KMS-11 (cell line): ENCODE results near the gene HHATL.

ENCODE experiments used
- H2AFZ ChIP-seq: fragments of 200-600 bp; sonication (generic); 2 replicates; pipeline ENCODE4 v1.6.1; 2016; ENCODE audit warnings: antibody characterized with exemption, mixed run types, low read depth
- H3K27ac ChIP-seq: fragments of 200-600 bp; sonication (generic); 2 replicates; pipeline ENCODE4 v1.6.1; 2016; ENCODE audit warnings: mild to moderate bottlenecking, mixed run types
- H3K27me3 ChIP-seq: fragments of 200-600 bp; sonication (generic); 2 replicates; pipeline ENCODE4 v1.6.1; 2017; ENCODE audit warnings: mild to moderate bottlenecking, low read depth, mixed run types, moderate library complexity; ENCODE audit not compliant: insufficient read depth
- H3K36me3 ChIP-seq: fragments of 200-600 bp; sonication (generic); 2 replicates; pipeline ENCODE4 v1.6.1; 2017; ENCODE audit warnings: mild to moderate bottlenecking, mixed run types; ENCODE audit not compliant: insufficient read depth
- H3K4me1 ChIP-seq: fragments of 200-600 bp; sonication (generic); 2 replicates; pipeline ENCODE4 v1.6.1; 2016; ENCODE audit warnings: mild to moderate bottlenecking, low read depth, mixed run types; ENCODE audit not compliant: poor library complexity, severe bottlenecking
- H3K4me2 ChIP-seq: fragments of 200-600 bp; sonication (generic); 2 replicates; pipeline ENCODE4 v1.7.0; 2016; ENCODE audit warnings: mild to moderate bottlenecking, mixed run types
- H3K4me3 ChIP-seq: fragments of 200-600 bp; sonication (generic); IDR thresholded peaks from 2 replicates; pipeline ENCODE4 v1.6.1; 2017; ENCODE audit warnings: low read depth, low read length, mixed read lengths; ENCODE audit not compliant: insufficient read depth
- H3K79me2 ChIP-seq: fragments of 200-600 bp; sonication (generic); 2 replicates; pipeline ENCODE4 v1.6.1; 2016; ENCODE audit warnings: low read depth, mixed run types; ENCODE audit not compliant: insufficient read depth
- H3K9ac ChIP-seq: fragments of 200-600 bp; sonication (generic); 2 replicates; pipeline ENCODE4 v1.6.1; 2016; ENCODE audit warnings: mild to moderate bottlenecking, mixed run types
- H4K20me1 ChIP-seq: fragments of 200-600 bp; sonication (generic); 2 replicates; pipeline ENCODE4 v1.6.1; 2016; ENCODE audit warnings: mild to moderate bottlenecking, mixed run types; ENCODE audit not compliant: insufficient read depth
- CTCF ChIP-seq: fragments of 200-600 bp; sonication (generic); conservative IDR thresholded peaks from 2 replicates; pipeline ENCODE4 v1.6.1; 2017; ENCODE audit warnings: low read depth, mild to moderate bottlenecking, antibody characterized with exemption, low read length, moderate library complexity, mixed read lengths

Gene HHATL

GRCh38 chr3:42665050-42665878, 37.3 kb downstream of the HHATL start:
- no peaks in the 10 kb centered on the region for H4K20me1 ChIP-seq
- H3K4me2 ChIP-seq, result no peak overlapping the region
- H3K27ac ChIP-seq, result no peak overlapping the region
- no peak overlapping the region for H3K9ac ChIP-seq
- H3K4me1 ChIP-seq, result no peaks in the 10 kb centered on the region
- TF ChIP-seq CTCF, result no peak
- no peaks in the 10 kb centered on the region for H3K36me3 ChIP-seq
- no peak overlapping the region for H2AFZ ChIP-seq
- no peaks in the 10 kb centered on the region for H3K27me3 ChIP-seq
- H3K79me2 ChIP-seq, result no peaks in the 10 kb centered on the region
- no peak overlapping the region for H3K4me3 ChIP-seq

- Histone ChIP-seq H3K9ac (no peak overlapping the region), H3K27me3 (no peaks in the 10 kb centered on the region), H3K27ac (no peak overlapping the region), H3K4me1 (no peaks in the 10 kb centered on the region), H3K79me2 (no peaks in the 10 kb centered on the region), H2AFZ (no peak overlapping the region), H3K4me3 (no peak overlapping the region), H3K36me3 (no peaks in the 10 kb centered on the region), H3K4me2 (no peak overlapping the region), H4K20me1 (no peaks in the 10 kb centered on the region)
- no peak for TF ChIP-seq CTCF
These were observed 38.2 kb downstream of the HHATL start for GRCh38 chr3:42664438-42664803.

- no peak overlapping the region for H3K27ac ChIP-seq
- no peak overlapping the region for H3K4me2 ChIP-seq
- no peaks in the 10 kb centered on the region for H3K27me3 ChIP-seq
- no peak for TF ChIP-seq CTCF
- no peak overlapping the region for H2AFZ ChIP-seq
- no peaks in the 10 kb centered on the region for H3K79me2 ChIP-seq
- no peaks in the 10 kb centered on the region for H3K36me3 ChIP-seq
- H3K4me3 ChIP-seq, result no peak overlapping the region
- no peaks in the 10 kb centered on the region for H4K20me1 ChIP-seq
- no peaks in the 10 kb centered on the region for H3K4me1 ChIP-seq
- H3K9ac ChIP-seq, result no peak overlapping the region
These were observed 38.8 kb downstream of the HHATL start for GRCh38 chr3:42663581-42664437.

GRCh38 chr3:42662813-42663535, 39.6 kb downstream of the HHATL start:
- H3K27ac ChIP-seq, result no peak overlapping the region

More at GRCh38 chr3:42662813-42663535, 39.6 kb downstream of the HHATL start:
- no peak for TF ChIP-seq CTCF
- no peak overlapping the region for H3K9ac ChIP-seq
- H3K4me1 ChIP-seq, result no peaks in the 10 kb centered on the region
- H3K36me3 ChIP-seq, result no peaks in the 10 kb centered on the region
- H3K79me2 ChIP-seq, result no peaks in the 10 kb centered on the region
- H2AFZ ChIP-seq, result no peak overlapping the region
- no peaks in the 10 kb centered on the region for H4K20me1 ChIP-seq
- no peak overlapping the region for H3K4me2 ChIP-seq
- H3K27me3 ChIP-seq, result no peaks in the 10 kb centered on the region
- H3K4me3 ChIP-seq, result no peak overlapping the region
